SU-DHL-6 (cell line): ENCODE measurements around the gene UBTD2.

Source experiments
- H2AFZ ChIP-seq: fragments of 200-600 bp; sonication (generic); 2 replicates; pipeline ENCODE4 v1.6.1; 2014; ENCODE audit warnings: low read depth, mild to moderate bottlenecking, moderate library complexity, mixed read lengths, antibody characterized with exemption, low read length; ENCODE audit not compliant: severe bottlenecking
- H3F3A ChIP-seq: fragments of 200-600 bp; shearing (Covaris generic); 2 replicates; pipeline ENCODE4 v1.6.0; 2016; ENCODE audit warnings: antibody characterized with exemption, mild to moderate bottlenecking; ENCODE audit not compliant: insufficient read depth
- H3K27ac ChIP-seq: fragments of 200-600 bp; sonication (generic); 2 replicates; pipeline ENCODE4 v1.5.1; 2016; ENCODE audit warnings: low read depth, mild to moderate bottlenecking, low read length, moderate library complexity, mixed read lengths
- H3K27me3 ChIP-seq: fragments of 200-600 bp; sonication (generic), shearing (Covaris generic); 2 replicates; pipeline ENCODE4 v1.6.0; 2014; ENCODE audit warnings: mild to moderate bottlenecking, low read length
- H3K36me3 ChIP-seq: fragments of 200-600 bp; sonication (generic); 2 replicates; pipeline ENCODE4 v1.6.1; 2014; ENCODE audit warnings: mild to moderate bottlenecking, low read length, mixed read lengths
- H3K4me2 ChIP-seq: fragments of 300-600, 200-600 bp; shearing (Covaris generic), sonication (generic); 2 replicates; pipeline ENCODE4 v1.6.0; 2014; ENCODE audit warnings: low read length, low read depth, mild to moderate bottlenecking; ENCODE audit not compliant: poor library complexity, severe bottlenecking
- H3K4me3 ChIP-seq: fragments of 200-600 bp; sonication (generic); 2 replicates; pipeline ENCODE4 v1.5.1; 2014; ENCODE audit warnings: antibody characterized with exemption, low read length, mild to moderate bottlenecking, mixed read lengths; ENCODE audit not compliant: insufficient read depth, poor library complexity, severe bottlenecking
- H3K79me2 ChIP-seq: fragments of 200-600 bp; sonication (generic); 2 replicates; pipeline ENCODE4 v1.6.1; 2014; ENCODE audit warnings: mild to moderate bottlenecking, low read length, moderate library complexity; ENCODE audit not compliant: insufficient read depth
- H3K9ac ChIP-seq: fragments of 200-600 bp; sonication (generic); 2 replicates; pipeline ENCODE4 v1.7.0; 2014; ENCODE audit warnings: mild to moderate bottlenecking, low read length
- H3K9me2 ChIP-seq: fragments of 200-600 bp; sonication (generic); replicated peaks from 2 replicates; pipeline ENCODE4 v1.6.1; 2014; ENCODE audit warnings: low read length; ENCODE audit not compliant: insufficient read depth
- H3K9me3 ChIP-seq: fragments of 200-600 bp; sonication (generic); 2 replicates; pipeline ENCODE4 v1.6.1; 2014; ENCODE audit warnings: low read length, mixed read lengths; ENCODE audit not compliant: insufficient read depth
- H4K20me1 ChIP-seq: fragments of 200-600 bp; sonication (generic); 2 replicates; pipeline ENCODE4 v1.6.1; 2014; ENCODE audit warnings: low read depth, mild to moderate bottlenecking, antibody characterized with exemption, low read length, moderate library complexity, mixed read lengths
- EZH2phosphoT487 ChIP-seq: fragments of 200-600 bp; sonication (generic), shearing (Covaris generic); conservative IDR thresholded peaks from 2 replicates; pipeline ENCODE4 v1.6.1; 2018; ENCODE audit warnings: mild to moderate bottlenecking, antibody characterized with exemption, low read length, moderate library complexity, mixed read lengths
- TF ChIP-seq, protein P1 (sequence below): fragments of 200-600 bp; sonication (generic); IDR thresholded peaks from one replicate; pipeline ENCODE4 v1.5.1; 2017; ENCODE audit warnings: antibody characterized with exemption, mild to moderate bottlenecking, low read length, moderate library complexity; ENCODE audit not compliant: insufficient read depth, poor library complexity, severe bottlenecking

Gene UBTD2

GRCh38 chr5:172245703-172246125 is 37.9 kb downstream of the UBTD2 start:
- Histone ChIP-seq H3K9ac (no peak overlapping the region), H3K9me2 (no peaks in the 10 kb centered on the region), H3K4me2 (no peak overlapping the region), H4K20me1 (no peaks in the 10 kb centered on the region), H3K36me3 (no peaks in the 10 kb centered on the region), H3K27ac (no peak overlapping the region), H3F3A (no peaks in the 10 kb centered on the region), H3K9me3 (no peaks in the 10 kb centered on the region), H3K4me3 (no peak overlapping the region), H3K27me3 (no peaks in the 10 kb centered on the region), H2AFZ (no peak overlapping the region), H3K79me2 (peaks cover 62% of the 10 kb centered on the region)
- TF ChIP-seq, protein P1, sequence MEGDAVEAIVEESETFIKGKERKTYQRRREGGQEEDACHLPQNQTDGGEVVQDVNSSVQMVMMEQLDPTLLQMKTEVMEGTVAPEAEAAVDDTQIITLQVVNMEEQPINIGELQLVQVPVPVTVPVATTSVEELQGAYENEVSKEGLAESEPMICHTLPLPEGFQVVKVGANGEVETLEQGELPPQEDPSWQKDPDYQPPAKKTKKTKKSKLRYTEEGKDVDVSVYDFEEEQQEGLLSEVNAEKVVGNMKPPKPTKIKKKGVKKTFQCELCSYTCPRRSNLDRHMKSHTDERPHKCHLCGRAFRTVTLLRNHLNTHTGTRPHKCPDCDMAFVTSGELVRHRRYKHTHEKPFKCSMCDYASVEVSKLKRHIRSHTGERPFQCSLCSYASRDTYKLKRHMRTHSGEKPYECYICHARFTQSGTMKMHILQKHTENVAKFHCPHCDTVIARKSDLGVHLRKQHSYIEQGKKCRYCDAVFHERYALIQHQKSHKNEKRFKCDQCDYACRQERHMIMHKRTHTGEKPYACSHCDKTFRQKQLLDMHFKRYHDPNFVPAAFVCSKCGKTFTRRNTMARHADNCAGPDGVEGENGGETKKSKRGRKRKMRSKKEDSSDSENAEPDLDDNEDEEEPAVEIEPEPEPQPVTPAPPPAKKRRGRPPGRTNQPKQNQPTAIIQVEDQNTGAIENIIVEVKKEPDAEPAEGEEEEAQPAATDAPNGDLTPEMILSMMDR, result no peak
- TF ChIP-seq EZH2phosphoT487, result no peak

- Histone ChIP-seq H4K20me1 (no peaks in the 10 kb centered on the region), H3K9me2 (no peaks in the 10 kb centered on the region), H3K79me2 (peaks cover 62% of the 10 kb centered on the region), H3K36me3 (no peaks in the 10 kb centered on the region), H3F3A (no peaks in the 10 kb centered on the region), H3K4me2 (no peak overlapping the region), H3K9me3 (no peaks in the 10 kb centered on the region), H3K9ac (no peak overlapping the region), H3K27ac (no peak overlapping the region), H2AFZ (no peak overlapping the region), H3K4me3 (no peak overlapping the region), H3K27me3 (no peaks in the 10 kb centered on the region)
- no peak for TF ChIP-seq EZH2phosphoT487
- TF ChIP-seq, protein P1, result no peak
These were observed 38.5 kb downstream of the UBTD2 start for GRCh38 chr5:172245046-172245445.

DNA sequence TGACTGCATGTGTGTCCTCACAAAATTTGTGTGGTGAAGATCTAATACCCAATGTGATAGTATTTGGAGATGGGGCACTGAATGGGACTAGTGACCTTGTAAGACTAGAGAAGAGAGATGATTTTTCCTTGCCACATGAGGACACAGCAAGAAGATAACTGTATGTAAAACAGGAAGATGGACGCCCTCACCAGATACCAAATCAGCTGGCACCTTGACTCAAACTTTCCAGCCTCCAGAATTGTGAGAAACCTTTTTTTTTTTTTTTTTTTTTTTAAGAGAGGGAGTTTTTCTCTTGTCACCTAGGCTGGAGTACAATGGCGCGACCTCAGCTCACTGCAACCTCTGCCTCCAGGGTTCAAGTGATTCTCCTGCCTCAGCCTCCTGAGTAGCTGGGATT is 40.3 kb downstream of the UBTD2 start:
- TF ChIP-seq EZH2phosphoT487, result no peak
- TF ChIP-seq, protein P1, result no peak
- no peaks in the 10 kb centered on the region for H3K9me2 ChIP-seq
- H3K9ac ChIP-seq, result no peak overlapping the region
- H3K36me3 ChIP-seq, result no peaks in the 10 kb centered on the region
- peaks cover 56% of the 10 kb centered on the region for H3K79me2 ChIP-seq
- H3K27ac ChIP-seq, result no peak overlapping the region
- no peaks in the 10 kb centered on the region for H3K9me3 ChIP-seq
- no peak overlapping the region for H2AFZ ChIP-seq
- H4K20me1 ChIP-seq, result no peaks in the 10 kb centered on the region
- no peaks in the 10 kb centered on the region for H3K27me3 ChIP-seq
- H3K4me3 ChIP-seq, result no peak overlapping the region
- H3K4me2 ChIP-seq, result no peak overlapping the region
- no peaks in the 10 kb centered on the region for H3F3A ChIP-seq
